ENCODE data around the gene SPATA18.
"Not testable (repeated sequence)": the region's sequence is repeated elsewhere in the genome, so short reads cannot be mapped to it uniquely, and the experiment has no call there.

The SPATA18 gene

DNA sequence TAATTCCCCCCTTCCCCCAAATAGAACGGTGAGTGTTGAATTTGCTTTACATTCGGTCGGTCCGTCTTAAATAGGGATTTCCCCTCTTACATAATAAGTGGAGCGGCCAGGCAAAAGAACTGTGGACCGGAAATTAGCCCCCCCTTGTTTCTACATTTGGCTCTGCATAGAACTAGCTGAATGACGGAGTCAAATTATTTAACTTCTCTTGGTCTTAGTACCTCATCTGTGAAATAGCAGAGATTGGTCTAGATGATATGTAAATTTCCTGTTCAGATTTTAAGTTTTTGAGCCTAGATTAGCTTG, 1.3 kb downstream of the SPATA18 start:
- DNase-seq (ENCODE audit: low read depth), result no peak

DNA sequence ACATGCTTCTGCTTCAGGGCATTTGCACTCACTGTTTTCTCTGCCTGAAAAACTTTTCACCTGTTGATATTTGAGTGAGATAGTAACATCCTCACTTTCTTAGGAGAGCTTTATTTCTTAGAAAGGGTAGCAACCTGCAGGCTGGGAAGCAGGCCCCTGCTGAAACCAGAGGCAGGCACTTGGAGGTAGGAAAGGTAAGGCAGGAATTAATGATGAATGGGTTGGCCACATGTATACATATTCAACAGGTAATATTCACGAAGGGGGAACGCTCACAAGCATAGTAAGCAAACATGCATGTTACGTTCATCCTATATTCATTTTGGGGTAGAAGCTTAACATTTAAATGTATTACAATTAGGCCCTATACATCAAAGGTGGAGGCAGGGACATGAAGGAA, 3.1 kb downstream of the SPATA18 start:
- no peak for DNase-seq (ENCODE audit: low read depth)

DNA sequence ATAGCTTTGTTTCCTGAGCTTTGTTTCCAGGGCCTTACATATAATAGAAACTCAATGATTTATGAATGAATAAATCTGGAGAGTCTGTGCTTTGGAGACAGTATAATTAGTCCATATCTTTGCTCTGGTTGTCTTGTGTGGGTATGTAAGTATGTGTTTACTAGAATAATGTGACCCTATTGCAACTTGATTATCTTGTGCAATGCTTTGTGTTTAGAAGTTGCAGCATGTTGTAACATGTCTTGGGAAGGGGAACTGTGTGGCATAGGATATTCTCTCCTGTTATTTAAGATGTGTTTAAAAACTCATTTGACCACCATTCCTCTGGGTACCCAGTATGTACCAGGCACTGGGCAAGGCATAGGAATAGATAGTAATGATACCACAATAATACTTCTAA, 6.1 kb downstream of the SPATA18 start:
- DNase-seq (ENCODE audit: low read depth), result no peak

DNA sequence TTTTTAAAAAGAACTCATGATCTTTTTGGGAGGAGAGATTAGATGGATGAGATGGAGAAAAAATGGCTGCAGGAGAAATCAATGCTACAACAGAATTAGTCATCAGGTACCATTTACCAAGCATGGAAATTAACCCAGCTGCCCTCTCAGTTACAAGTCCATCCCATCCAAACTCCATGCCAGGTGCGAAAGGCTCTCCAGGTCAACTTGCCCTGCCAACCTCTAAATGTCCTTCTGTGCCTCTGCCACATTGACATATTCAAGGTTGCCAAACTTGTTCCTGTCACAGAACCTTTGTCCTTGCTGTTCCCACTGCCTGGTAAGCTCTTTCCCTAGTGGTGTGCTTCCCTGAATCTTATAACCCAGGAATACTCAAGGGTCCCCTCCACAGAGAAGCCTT, 7.2 kb downstream of the SPATA18 start:
- DNase-seq (ENCODE audit: low read depth), result no peak

DNA sequence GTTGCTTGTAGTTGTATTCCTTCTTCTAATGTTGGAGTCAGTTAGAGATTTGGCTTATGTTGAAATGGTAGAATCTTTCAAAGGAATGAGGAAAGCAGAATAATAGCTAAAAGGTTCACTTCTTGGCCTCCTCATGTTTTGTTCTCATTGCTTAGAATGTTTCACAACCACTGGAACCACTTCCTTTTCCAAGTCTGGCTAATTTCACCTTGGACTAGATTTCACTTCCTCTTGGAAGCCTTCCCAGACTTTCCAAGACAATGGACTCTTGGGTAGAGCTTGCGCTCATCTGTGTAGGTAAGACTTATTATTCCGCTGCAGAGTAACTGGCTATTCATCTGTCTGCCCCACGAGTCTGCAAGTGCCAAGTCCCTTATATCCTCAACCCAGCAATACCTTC, 8.3 kb downstream of the SPATA18 start:
- DNase-seq (ENCODE audit: low read depth), result no peak

DNA sequence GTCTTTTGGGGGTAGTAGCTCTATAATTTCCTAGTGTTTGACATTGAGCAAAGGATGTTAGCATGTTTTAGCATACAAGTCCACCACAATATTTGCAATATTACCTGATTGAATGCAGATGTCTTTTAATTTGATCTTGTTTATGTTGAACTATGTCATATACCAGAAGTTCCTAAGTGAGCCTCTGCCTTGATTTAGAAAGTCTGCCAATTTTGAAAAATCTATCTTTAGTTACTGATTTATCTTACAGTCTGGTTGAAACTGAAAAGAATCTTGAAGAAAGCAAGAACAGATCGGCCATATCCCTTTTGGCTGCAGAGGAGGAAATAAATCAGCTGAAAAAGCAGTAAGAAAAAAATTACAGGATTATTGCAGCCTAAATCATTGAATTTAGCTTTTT, 18.5 kb downstream of the SPATA18 start:
- DNase-seq (ENCODE audit: low read depth), result no peak

DNA sequence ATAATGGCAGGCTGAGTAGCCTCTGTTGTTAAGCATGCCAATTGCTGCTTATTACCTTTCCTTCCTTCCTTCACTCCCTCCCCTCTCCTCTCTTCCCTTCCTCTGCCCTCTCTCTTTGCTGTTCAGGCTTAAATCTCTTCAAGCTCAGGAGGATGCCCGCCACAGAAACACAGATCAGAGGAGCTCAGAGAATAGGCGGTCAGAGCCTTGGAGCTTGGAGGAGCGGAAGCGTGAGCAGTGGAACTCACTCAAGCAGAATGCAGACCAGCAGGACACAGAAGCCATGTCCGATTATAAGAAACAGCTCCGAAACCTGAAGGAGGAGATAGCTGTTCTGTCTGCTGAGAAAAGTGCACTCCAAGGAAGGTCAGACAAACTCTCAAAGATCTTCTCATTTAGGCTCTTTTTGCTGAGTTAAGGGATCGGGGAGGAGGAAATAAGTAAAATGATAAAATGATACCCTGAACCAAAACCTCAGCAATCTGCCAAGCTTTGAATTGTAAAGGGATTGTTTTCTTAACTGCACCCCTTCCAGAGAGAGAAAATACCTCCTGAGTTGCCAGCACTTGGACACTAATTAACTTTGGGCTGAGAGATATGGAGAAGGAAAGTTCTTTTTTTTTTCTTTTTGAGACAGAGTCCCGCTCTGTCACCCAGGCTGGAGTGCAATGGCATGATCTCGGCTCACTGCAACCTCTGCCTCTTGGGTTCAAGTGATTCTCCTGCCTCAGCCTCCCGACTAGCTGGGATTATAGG, 20.9 kb downstream of the SPATA18 start:
- DNase-seq (ENCODE audit: low read depth), result no peak

DNA sequence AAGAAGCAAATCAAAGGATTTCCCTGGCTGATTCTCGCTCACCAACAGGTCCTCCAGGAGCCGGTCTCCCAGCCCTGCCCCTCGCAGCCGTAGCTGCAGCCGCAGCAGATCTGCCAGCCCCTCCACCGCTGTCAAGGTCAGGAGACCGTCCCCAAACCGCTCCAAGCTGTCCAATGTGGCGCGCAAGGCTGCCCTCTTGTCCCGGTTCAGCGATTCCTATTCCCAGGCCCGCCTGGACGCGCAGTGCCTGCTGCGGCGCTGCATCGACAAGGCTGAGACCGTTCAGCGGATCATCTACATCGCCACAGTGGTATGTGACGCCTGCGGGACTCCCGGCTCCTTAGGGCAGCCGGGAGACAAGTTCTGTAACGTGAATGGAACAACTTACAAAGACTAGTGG, 25.6 kb downstream of the SPATA18 start:
- no peak for DNase-seq (ENCODE audit: low read depth)

DNA sequence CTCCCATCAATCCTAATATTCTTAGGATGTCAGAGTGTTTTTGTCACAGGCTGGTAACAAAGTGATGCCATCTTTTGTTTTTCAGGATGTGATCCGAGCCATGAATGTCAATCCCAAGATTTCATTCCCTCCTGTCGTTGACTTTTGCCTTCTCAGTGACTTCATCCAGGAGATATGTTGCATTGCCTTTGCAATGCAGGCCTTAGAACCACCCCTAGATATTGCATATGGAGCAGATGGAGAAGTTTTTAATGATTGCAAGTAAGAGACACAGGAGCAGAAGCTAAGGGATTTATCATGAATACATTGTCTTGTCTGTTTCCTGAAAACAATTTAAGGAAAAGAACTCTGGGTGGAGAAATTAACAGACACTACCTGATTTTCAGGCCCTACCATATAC, 28.6 kb downstream of the SPATA18 start:
- DNase-seq (ENCODE audit: low read depth), result no peak

DNA sequence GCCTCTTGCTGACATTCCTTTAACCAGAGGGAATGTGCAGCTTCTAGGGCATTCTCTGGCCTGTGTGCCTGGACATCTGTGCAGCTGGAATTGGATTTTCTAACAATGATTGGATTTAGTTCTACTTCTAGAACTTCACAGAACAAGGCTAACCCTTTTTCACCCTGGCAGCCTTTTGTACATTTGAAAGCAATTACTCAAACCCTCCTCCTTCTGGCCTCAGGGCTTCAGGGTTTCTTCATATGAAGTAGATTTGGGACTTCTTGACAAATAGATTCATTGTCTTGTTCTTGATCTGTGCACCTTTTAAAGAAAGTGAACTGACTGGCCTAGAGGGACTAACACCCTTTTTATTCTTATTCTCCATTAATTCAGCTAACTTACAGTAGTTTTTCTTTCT, 30.1 kb downstream of the SPATA18 start:
- no peak for DNase-seq (ENCODE audit: low read depth)

DNA sequence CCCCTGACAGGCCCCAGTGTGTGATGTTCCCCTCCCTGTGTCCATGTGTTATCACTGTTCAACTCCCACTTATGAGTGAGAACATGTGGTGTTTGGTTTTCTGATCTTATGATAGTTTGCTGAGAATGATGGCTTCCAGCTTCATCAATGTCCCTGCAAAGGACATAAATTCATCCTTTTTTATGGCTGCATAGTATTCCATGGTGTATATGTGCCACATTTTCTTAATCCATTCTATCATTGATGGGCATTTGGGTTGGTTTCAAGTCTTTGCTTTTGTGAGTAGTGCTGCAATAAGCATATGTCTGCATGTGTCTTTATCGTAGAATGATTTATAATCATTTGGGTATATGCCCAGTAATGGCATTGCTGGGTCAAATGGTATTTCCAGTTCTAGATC, 35.3 kb downstream of the SPATA18 start:
- DNase-seq (ENCODE audit: low read depth), result not testable (repeated sequence)

DNA sequence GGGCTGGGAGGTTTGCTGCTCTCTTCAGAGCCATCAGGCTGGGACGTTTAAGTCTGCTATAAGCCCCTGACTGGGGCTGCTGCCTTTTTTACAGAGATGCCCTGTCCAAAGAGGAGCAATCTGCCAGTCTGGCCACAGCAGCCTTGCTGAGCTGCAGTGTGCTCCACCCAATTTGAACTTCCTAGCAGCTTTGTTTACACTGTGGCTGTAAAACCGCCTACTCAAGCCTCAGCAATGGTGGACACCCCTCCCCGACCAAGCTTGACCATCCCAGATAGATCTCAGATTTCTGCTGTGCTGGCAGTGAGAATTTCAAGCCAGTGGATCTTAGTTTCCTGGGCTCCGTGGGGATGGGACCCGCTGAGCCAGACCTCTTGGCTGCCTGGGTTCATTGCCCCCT, 40.7 kb downstream of the SPATA18 start:
- DNase-seq (ENCODE audit: low read depth), result no peak

DNA sequence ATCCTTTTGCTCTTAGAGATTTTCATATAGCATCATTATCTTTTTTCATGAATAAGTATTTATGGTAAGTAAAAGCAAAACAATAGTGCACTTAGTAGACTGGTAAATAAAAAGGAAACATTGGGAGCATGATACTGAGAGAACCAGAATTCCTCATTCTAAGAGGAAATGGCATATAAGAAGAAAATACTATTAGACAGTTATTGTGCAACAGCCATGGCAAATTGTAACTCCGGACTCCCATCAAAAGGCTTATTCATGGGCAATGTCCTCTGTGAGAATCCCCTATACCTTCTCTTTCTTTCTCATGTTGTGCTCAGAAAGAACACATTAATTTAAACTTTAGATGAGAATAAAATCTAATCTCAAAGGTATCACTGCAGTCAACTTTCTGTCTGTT, 42.4 kb downstream of the SPATA18 start:
- no peak for DNase-seq (ENCODE audit: low read depth)

DNA sequence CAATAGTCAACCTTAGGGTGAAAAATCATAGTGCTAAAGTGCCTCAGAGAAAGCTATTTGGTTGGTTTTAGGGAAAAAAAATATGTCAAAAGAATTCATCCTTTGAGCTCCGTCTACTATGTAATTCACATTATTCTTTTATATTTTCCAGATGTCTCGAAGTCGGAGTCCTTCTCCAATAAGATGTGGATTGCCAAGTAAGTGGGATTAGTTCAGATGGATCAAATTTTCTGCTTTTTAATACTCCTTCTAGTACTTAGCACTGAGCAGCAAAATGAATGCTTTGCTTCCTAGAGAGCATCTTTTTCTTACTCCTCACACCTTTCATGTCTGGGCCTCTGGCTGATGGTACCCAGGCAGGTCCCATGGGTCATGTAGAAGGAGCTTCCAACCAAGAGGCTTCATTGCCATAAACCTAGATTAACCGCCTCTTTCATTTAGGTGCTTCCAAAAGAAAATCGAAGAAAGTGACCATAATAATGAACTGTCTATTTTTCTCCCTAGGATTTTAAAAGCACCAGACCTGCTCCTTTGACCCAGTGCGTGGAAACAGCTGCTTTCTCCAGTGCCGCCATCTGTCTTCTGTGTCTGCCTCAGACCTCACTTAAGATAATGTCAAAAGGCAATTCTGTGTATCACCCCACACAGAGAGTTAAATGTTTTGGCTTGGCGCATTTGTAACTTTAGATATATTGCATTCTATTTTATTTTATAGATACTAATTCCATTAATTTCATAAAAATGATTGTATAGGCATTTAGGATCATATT, 43.5 kb downstream of the SPATA18 start:
- no peak for DNase-seq (ENCODE audit: low read depth)

DNA sequence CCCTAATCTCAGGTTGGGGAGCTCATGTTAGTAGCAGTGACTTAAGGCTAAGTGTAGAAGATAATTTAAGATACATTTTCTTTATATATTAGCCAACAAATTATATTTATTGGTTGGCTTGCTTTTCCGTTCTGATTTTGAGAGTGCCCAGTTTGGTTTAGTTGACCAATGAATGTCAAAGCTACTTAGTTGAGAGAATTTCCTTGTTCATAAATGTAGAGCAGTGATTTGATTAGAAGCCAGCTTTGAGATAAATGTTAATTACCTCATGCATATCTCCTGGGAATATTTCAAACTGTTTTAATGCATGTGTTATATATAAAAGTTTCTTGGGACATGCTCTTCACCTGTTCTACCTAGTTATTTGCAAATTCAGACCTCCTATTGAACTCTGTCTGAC, 44.3 kb downstream of the SPATA18 start:
- DNase-seq (ENCODE audit: low read depth), result no peak

DNA sequence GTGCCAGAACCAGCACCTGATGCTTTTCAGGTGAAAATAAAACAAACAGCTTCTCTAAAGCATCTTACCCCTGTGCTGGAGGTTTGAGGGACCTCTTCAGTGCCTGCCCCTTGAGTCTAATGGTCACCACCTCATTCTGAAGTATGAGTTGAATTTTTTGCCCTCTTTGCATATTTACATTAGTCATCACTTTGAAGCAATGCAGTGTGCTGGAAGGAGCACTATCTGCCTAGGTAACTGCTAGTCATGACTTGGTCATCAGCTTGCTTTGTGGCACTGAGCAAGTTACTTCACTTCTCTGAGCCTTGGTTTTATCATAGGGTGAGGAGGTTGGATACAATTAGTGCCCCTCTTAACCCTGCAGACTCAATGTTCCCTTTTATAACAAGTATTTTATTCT, 44.9 kb downstream of the SPATA18 start:
- no peak for DNase-seq (ENCODE audit: low read depth)

DNA sequence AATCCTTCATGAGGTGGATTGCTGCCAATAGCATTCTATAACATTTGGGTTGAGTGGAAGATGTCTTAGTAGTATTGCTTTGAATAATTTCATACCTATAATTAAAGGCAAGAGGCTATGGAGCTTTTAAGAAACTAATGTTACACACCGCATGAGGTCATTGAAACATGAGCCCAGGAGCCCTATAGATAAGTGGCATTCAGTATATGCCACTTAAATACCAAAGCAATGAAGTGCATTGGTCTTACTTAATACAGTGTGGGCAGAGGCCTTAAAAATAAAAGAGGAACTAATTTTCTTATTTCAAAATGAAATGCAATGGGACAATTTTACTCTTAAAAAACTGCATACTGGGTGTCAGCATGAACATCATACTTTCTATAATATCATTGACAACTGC, 47.5 kb downstream of the SPATA18 start:
- no peak for DNase-seq (ENCODE audit: low read depth)

DNA sequence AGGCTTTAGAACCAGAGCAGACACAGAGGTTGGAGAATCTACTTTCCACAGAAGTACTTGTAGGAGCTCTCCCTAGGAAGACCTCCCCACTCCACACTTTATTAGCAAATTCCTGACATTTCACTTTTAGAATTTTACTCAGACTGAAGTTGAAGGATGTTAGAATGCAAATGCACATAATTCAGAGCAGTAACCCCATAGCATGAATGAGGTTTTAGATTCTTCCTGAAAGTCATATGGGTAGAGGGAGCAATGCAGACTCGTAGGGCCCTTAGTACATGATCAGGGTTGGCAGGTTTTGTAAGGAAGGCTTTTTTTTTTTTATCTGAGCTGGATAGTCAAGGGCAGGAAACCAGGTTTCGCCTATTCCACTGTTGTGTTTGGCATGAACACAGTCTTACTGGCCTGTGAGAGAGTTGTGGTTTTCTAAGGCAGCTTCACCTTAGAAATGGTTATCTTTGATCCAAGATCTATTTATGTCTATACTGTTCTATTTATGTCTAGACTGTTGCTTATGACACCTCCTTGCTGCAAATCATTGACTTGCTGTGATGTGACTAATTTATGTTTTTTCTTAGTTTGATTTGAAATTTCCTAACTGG, 48.9 kb downstream of the SPATA18 start:
- no peak for DNase-seq (ENCODE audit: low read depth)

DNA sequence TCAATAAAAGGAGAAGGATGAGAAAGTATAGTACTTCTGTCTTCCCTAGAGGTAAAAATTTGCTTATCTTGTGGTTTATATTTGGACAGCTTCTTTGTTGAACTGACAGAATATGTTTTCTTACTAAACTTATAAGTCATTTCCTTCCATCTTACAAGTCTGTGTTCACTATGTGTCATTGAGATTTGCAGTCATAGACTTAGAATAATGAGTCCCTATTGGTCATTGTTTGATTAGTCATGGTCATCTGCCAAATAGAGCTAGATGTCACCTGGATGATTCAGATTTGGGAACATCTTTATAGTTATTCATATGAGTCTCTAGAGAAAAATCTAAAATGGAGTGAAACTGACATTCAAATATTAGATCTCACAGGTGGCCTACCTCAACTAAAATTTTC, 51.5 kb downstream of the SPATA18 start:
- DNase-seq (ENCODE audit: low read depth), result no peak

DNA sequence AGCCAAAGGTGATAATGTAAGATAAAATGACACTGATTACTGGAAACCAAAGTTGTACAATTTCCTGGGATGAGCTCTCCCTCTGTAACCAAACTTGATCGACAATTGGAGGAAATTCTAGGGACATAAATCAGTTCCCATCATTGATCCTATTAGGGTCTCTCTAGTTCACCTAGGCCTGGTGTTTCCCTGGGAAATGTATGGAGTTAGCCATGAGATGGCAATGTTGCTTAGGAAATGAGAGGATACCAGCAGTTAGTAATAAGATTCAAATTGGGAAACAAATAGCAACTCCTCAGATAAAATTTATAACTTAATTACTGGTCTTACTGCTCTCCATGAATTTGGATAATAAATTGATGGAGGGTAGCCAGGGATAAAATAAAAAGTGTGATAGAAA, 52.2 kb downstream of the SPATA18 start:
- DNase-seq (ENCODE audit: low read depth), result no peak

DNA sequence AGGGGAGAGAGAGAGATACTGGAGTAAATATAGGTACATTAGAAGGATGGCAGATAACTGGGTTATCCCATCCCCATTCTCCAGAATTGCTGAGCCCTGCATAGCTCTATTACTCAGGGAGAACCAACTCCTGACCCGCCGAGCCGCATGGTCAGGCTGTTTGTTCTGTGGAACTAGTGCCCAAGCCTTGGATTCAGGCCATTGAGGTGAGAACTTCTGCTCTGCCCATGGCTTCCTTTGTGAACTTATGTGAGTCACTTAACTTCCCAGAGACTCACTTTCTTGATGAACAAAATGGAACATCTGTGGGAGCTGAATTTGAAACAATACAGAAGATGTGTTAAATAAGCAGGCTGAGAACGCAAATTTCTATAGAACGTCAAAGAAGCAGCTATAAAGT, 54.2 kb downstream of the SPATA18 start:
- no peak for DNase-seq (ENCODE audit: low read depth)

DNA sequence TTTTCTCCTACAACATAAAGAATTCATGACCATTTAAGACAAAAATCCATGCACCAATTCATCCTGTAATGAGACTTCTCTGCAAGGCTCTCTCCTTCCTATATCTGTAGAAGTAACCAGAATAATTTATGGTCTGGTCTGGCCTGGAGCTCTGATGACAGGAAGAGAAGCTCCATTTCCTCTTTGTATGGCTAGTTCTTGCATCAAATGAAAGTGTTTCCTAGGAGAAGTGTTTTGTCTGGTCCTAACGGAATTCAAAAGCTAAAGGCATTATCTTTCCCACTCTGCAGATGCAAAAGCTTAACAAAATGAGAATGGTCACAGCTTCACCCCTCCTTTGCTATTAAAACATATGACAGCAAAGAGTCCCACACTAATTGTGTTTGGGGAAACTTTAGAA, 55.1 kb downstream of the SPATA18 start:
- no peak for DNase-seq (ENCODE audit: low read depth)

DNA sequence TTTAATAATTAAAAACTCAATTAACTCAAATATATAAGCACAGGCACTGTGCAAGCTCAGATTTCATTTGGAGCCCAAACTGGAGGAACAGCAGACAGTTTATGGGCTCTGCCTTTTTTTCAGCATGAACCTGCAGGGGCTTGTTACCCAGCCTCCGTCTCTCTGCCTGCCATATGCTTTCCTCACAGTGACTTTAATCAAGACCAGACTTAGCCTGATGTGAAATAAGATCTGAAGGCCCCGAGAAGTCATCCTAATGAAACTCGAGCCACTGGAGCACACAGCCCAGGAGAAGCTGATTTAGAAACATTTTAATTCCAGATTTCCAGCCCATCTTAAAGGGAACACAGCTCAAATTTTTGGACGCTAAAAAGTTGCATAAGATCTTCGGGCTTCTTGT, 55.6 kb downstream of the SPATA18 start:
- DNase-seq (ENCODE audit: low read depth), result no peak

DNA sequence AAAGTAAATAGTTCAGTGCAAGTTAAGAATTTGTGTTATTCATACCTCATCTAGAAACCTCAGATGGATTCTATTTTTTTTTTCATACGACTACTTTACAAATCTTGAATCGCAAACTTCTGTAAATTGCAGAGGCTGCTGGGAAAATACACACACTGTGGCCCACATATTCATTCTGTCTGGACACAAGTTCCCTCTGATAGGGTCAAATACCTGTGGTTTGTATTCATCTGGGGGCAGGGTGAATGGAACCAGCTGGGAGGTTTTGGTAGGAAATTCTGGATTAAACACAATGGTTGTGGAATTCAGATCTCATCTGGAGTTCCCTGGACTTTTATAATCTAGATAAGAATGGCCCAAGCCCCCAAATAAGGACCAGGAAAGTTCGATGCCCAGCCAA, 56.2 kb downstream of the SPATA18 start:
- no peak for DNase-seq (ENCODE audit: low read depth)
